Mesenchymal stem cell (in vitro differentiated cells and primary cell): ENCODE measurements around the gene JOSD2.
A peak's percentile ranks its signal among the peaks of the same experiment; 100 is the strongest.

Experiments used
- DNase-seq: peaks from one replicate; pipeline ENCODE4 v3.0.0-alpha.2; 2013
- H2AFZ ChIP-seq: one replicate; pipeline ENCODE4 v1.6.1; 2013; ENCODE audit warnings: low read depth, mild to moderate bottlenecking, control low read depth, inconsistent platforms, low read length, moderate library complexity
- H2AK5ac ChIP-seq: 2 replicates; pipeline ENCODE4 v1.6.1; 2013; ENCODE audit warnings: low read length, moderate library complexity, mild to moderate bottlenecking, inconsistent platforms; ENCODE audit not compliant: severe bottlenecking
- H2BK120ac ChIP-seq: one replicate; pipeline ENCODE4 v1.6.1; 2013; ENCODE audit warnings: low read depth, mild to moderate bottlenecking, inconsistent platforms, low read length, moderate library complexity
- H2BK12ac ChIP-seq, 2 experiments: one replicate each; pipeline ENCODE4 v1.6.1; 2013; ENCODE audit warnings: inconsistent platforms in 2 of 2, low read length in 2 of 2, mild to moderate bottlenecking in 2 of 2, moderate library complexity in 2 of 2, control low read depth in 1 of 2
- H2BK15ac ChIP-seq: one replicate; pipeline ENCODE4 v1.6.1; 2013; ENCODE audit warnings: mild to moderate bottlenecking, low read depth, inconsistent platforms; ENCODE audit not compliant: poor library complexity, severe bottlenecking
- H2BK5ac ChIP-seq: 2 replicates; pipeline ENCODE4 v1.6.1; 2013; ENCODE audit warnings: low read depth, mild to moderate bottlenecking, low read length, control low read depth, inconsistent platforms; ENCODE audit not compliant: poor library complexity, severe bottlenecking
- H3K14ac ChIP-seq, 2 experiments: one replicate each; pipeline ENCODE4 v1.6.1; 2013; ENCODE audit warnings: inconsistent platforms in 2 of 2, low read length in 2 of 2, control low read depth in 1 of 2, mild to moderate bottlenecking in 1 of 2, moderate library complexity in 1 of 2
- H3K18ac ChIP-seq, 2 experiments: one replicate each; pipeline ENCODE4 v1.6.1; 2013; ENCODE audit warnings: inconsistent platforms in 2 of 2, low read length in 2 of 2, control low read depth in 1 of 2, low read depth in 1 of 2, mild to moderate bottlenecking in 1 of 2
- H3K23ac ChIP-seq, 2 experiments: one replicate each; pipeline ENCODE4 v1.6.1; 2013; ENCODE audit warnings: inconsistent platforms in 2 of 2, low read length in 2 of 2, mild to moderate bottlenecking in 2 of 2, moderate library complexity in 2 of 2, control low read depth in 1 of 2
- H3K27ac ChIP-seq: 2 replicates; pipeline ENCODE4 v1.5.1; 2013; ENCODE audit warnings: mild to moderate bottlenecking, moderate library complexity, low read length, control low read depth, inconsistent platforms; ENCODE audit not compliant: poor library complexity, severe bottlenecking
- H3K27me3 ChIP-seq, 2 experiments: 2 replicates each; pipeline versions ENCODE4 v1.6.1 to v1.7.0; 2013; ENCODE audit warnings: low read length in 2 of 2, mild to moderate bottlenecking in 2 of 2, moderate library complexity in 2 of 2, control low read depth in 1 of 2, inconsistent platforms in 1 of 2; ENCODE audit not compliant: control insufficient read depth in 1 of 2, insufficient read depth in 1 of 2
- H3K36me3 ChIP-seq, 2 experiments: 2 replicates each; pipeline versions ENCODE4 v1.6.1 to v1.7.0; 2013; ENCODE audit warnings: low read length in 2 of 2, control low read depth in 1 of 2, inconsistent platforms in 1 of 2, low read depth in 1 of 2, mild to moderate bottlenecking in 1 of 2; ENCODE audit not compliant: insufficient read depth in 2 of 2, control insufficient read depth in 1 of 2
- H3K4ac ChIP-seq, 2 experiments: one replicate each; pipeline ENCODE4 v1.6.1; 2013; ENCODE audit warnings: inconsistent platforms in 2 of 2, low read length in 2 of 2, mild to moderate bottlenecking in 2 of 2, moderate library complexity in 2 of 2, control low read depth in 1 of 2, low read depth in 1 of 2
- H3K4me1 ChIP-seq: 2 replicates; pipeline ENCODE4 v1.6.1; 2013; ENCODE audit warnings: low read depth, low read length, control low read depth; ENCODE audit not compliant: control insufficient read depth, insufficient read depth
- H3K4me2 ChIP-seq: 2 replicates; pipeline ENCODE4 v1.6.1; 2013; ENCODE audit warnings: low read length, mild to moderate bottlenecking, inconsistent platforms; ENCODE audit not compliant: poor library complexity, severe bottlenecking
- H3K4me3 ChIP-seq, 2 experiments: 2 replicates each; pipeline versions ENCODE4 v1.5.1 to v1.7.0; 2013; ENCODE audit warnings: low read length in 2 of 2, mild to moderate bottlenecking in 2 of 2, control low read depth in 1 of 2, low read depth in 1 of 2; ENCODE audit not compliant: insufficient read depth in 1 of 2
- H3K79me1 ChIP-seq: replicated peaks from 2 replicates; pipeline ENCODE4 v1.6.1; 2013; ENCODE audit warnings: mild to moderate bottlenecking, control low read depth, low read length, inconsistent platforms; ENCODE audit not compliant: poor library complexity, severe bottlenecking
- H3K9ac ChIP-seq: 2 replicates; pipeline ENCODE4 v1.7.0; 2013; ENCODE audit warnings: mild to moderate bottlenecking, low read length, moderate library complexity
- H3K9me3 ChIP-seq: 2 replicates; pipeline ENCODE4 v1.7.0; 2013; ENCODE audit warnings: mild to moderate bottlenecking, low read length; ENCODE audit not compliant: control insufficient read depth
- H4K8ac ChIP-seq: one replicate; pipeline ENCODE4 v1.6.1; 2013; ENCODE audit warnings: inconsistent platforms, mild to moderate bottlenecking, low read length, moderate library complexity
- H4K91ac ChIP-seq: one replicate; pipeline ENCODE4 v1.6.1; 2013; ENCODE audit warnings: mild to moderate bottlenecking, low read length, inconsistent platforms
- WGBS: methylation state at CpG from one replicate; pipeline ENCODE4 v1.1.7; 2013; ENCODE audit warnings: mixed read lengths; 5-methylcytosine and 5-hydroxymethylcytosine counted together

The JOSD2 gene

DNA sequence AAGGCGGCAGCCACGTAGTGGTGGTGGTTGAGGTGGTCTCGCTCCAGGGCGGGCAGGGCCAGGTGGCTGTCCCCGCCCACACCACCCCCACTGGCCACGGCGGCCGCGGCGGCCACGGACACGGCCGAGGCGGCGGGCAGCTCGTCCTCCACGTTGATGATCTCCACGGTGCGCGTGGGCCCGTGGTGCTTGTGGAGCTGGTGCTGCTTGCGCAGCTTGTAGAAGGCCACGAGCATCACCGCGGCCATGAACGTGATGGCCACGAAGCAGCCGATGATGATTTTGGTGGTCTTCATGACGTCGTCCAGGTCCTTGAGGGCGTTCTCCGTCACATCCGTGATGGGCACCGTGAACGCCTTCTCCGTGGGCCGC is 6.7 kb upstream of the JOSD2 start:
- no peak for DNase-seq
- Histone ChIP-seq H3K4me2 (no peak overlapping the region), H3K79me1 (no peaks in the 10 kb centered on the region), H3K18ac (no peak overlapping the region), H3K27ac (no peak overlapping the region), H2BK5ac (no peak overlapping the region), H2AFZ (no peak overlapping the region), H3K9me3 (no peaks in the 10 kb centered on the region), H2AK5ac (no peak overlapping the region), H4K8ac (no peak overlapping the region), H3K4me3 (peak overlapping the region in 1 of 2 experiments; percentile 18), H3K36me3 (no peaks in the 10 kb centered on the region), H3K14ac (no peak overlapping the region), H2BK15ac (no peak overlapping the region), H3K27me3 (peaks cover 0 to 9% of the 10 kb centered on the region in 2 experiments), H3K4ac (no peak overlapping the region), H4K91ac (peak overlapping the region; percentile 59), H2BK12ac (no peak overlapping the region), H2BK120ac (no peak overlapping the region), H3K23ac (no peak overlapping the region), H3K9ac (no peak overlapping the region), H3K4me1 (peaks cover 3% of the 10 kb centered on the region)
- 95% methylated on average over 37 of the region's 37 CpGs for WGBS

DNA sequence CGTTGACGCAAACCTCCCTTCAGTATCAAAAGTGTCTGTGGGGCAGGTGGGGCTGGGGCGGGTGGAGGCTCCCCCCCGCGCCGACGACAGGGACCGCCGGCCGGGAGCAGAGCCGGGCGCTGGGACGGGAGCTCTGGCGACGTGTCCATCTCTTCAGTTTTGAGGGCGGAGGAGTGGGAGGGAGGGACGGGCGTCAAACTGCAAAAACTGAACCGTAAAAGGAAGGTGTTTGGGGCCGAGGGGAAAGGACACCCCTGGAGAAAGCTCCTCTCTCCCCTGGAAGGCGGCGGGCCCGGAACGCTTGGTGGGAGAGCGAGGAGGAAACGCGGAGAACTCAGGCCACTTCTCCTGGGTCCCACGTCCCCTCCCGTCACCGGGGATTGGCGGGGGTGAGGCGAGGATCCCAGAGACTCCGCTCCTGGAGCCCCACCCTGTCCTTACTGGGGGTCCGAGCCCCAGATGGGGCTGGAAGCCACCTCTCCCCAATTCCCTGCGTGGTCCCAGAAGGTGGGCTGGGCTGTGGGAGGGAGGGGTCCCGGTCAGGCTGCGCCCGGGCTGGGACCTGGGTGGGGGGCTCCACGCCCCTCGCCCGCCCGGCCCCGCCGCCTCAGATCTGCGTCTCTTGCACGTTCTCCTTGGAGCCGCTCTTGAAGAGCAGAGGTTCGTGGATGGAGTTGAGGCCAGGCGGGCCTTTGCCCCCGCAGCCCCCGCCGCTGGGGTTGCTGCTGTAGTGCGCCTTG is 6.1 kb upstream of the JOSD2 start:
- Histone ChIP-seq H2AK5ac (no peak overlapping the region), H2BK12ac (no peak overlapping the region), H2AFZ (no peak overlapping the region), H3K27ac (no peak overlapping the region), H3K79me1 (no peaks in the 10 kb centered on the region), H3K9me3 (no peaks in the 10 kb centered on the region), H3K23ac (no peak overlapping the region), H3K4me3 (peak overlapping the region in 1 of 2 experiments; percentile 18), H3K4ac (no peak overlapping the region), H2BK15ac (no peak overlapping the region), H3K14ac (no peak overlapping the region), H3K4me1 (peaks cover 3% of the 10 kb centered on the region), H4K8ac (no peak overlapping the region), H3K4me2 (no peak overlapping the region), H3K18ac (no peak overlapping the region), H2BK5ac (no peak overlapping the region), H3K36me3 (no peaks in the 10 kb centered on the region), H4K91ac (no peak overlapping the region), H2BK120ac (no peak overlapping the region), H3K27me3 (peaks cover 0 to 9% of the 10 kb centered on the region in 2 experiments), H3K9ac (no peak overlapping the region)
- WGBS = 70% methylated on average over 52 of the region's 53 CpGs
- no peak for DNase-seq

GRCh38 chr19:50516456-50516855 is 5.5 kb upstream of the JOSD2 start:
- no peak overlapping the region for H2BK15ac ChIP-seq
- no peaks in the 10 kb centered on the region for H3K36me3 ChIP-seq
- no peak overlapping the region for H2BK12ac ChIP-seq
- H3K4me1 ChIP-seq = peaks cover 6% of the 10 kb centered on the region
- no peak overlapping the region for H3K23ac ChIP-seq
- H3K27me3 ChIP-seq = peaks cover 0 to 9% of the 10 kb centered on the region in 2 experiments
- H3K4ac ChIP-seq = no peak overlapping the region
- H3K27ac ChIP-seq = no peak overlapping the region
- no peak overlapping the region for H4K8ac ChIP-seq
- no peaks in the 10 kb centered on the region for H3K9me3 ChIP-seq
- H3K9ac ChIP-seq = no peak overlapping the region
- H4K91ac ChIP-seq = no peak overlapping the region
- no peak overlapping the region for H3K4me2 ChIP-seq
- no peaks in the 10 kb centered on the region for H3K79me1 ChIP-seq
- 61% methylated on average over 9 of the region's 12 CpGs for WGBS
- H2BK5ac ChIP-seq = no peak overlapping the region
- H2AK5ac ChIP-seq = no peak overlapping the region
- no peak overlapping the region for H2BK120ac ChIP-seq
- no peak overlapping the region for H3K4me3 ChIP-seq
- H3K18ac ChIP-seq = no peak overlapping the region
- H2AFZ ChIP-seq = no peak overlapping the region
- H3K14ac ChIP-seq = no peak overlapping the region
- DNase-seq = no peak

DNA sequence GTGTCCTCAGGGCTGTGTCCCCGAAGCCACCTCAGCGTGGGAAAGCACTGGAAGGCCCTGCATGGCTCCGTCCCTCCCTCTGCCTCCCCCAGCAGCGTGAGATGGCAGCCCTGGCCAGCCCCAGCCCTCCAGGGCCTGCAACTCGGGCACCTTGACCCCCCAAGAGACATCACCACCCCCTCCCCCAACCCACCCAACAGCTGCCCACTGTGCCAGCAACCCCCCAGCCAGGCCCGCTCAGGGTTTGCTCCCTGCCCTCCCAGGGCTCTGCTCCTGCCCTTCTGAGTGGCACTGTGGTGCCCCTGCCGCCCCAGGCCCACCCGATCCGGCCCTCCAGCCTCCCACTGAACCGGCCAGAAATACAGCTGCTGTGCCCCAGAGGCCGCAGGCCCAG is 4.2 kb upstream of the JOSD2 start:
- Histone ChIP-seq H3K9me3 (no peaks in the 10 kb centered on the region), H2AK5ac (no peak overlapping the region), H4K91ac (no peak overlapping the region), H3K36me3 (no peaks in the 10 kb centered on the region), H2BK12ac (no peak overlapping the region), H3K4me1 (peaks cover 13% of the 10 kb centered on the region), H3K27ac (no peak overlapping the region), H3K4ac (no peak overlapping the region), H4K8ac (no peak overlapping the region), H2BK5ac (no peak overlapping the region), H2AFZ (no peak overlapping the region), H2BK120ac (no peak overlapping the region), H3K27me3 (peaks cover 0 to 9% of the 10 kb centered on the region in 2 experiments), H3K79me1 (peaks cover 6% of the 10 kb centered on the region), H3K9ac (no peak overlapping the region), H3K4me2 (no peak overlapping the region), H2BK15ac (peak overlapping the region; percentile 37), H3K14ac (no peak overlapping the region), H3K23ac (no peak overlapping the region), H3K4me3 (no peak overlapping the region), H3K18ac (no peak overlapping the region)
- WGBS = 83% methylated on average over 9 of the region's 11 CpGs
- DNase-seq = no peak
